T follicular helper cell (primary cell): ENCODE data around the gene RBKS.
"Not testable (repeated sequence)": the region's sequence is repeated elsewhere in the genome, so short reads cannot be mapped to it uniquely, and the experiment has no call there.

ENCODE experiments used
- DNase-seq: peaks from one replicate; pipeline ENCODE4 v3.0.0-alpha.2; 2020; ENCODE audit warnings: low read depth

Gene RBKS

GRCh38 chr2:27798948-27799645 lies 91.1 kb downstream of the RBKS start:
- no peak for DNase-seq

DNA sequence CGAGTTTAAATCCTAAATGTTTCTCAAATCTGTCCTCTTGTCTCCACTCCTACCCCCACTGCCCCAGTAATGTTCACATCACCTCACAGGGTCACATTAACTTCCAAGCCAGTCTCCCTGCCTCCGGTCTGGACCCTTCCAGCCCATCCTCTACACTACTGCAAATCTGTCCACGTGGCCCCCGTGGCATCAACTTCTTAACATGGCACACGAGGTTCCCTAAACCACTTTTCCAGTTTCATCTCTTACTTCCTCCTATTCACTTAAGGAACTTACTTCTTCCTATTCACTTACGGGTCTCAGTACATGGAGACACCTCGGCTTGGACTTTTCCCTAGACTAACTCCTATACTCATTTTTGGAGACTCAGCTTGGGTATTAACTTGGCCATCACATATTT lies 91.7 kb downstream of the RBKS start:
- no peak for DNase-seq

GRCh38 chr2:27797841-27798240 lies 92.3 kb downstream of the RBKS start:
- DNase-seq: no peak

- DNase-seq: no peak
Observed at GRCh38 chr2:27796791-27797765, 93.1 kb downstream of the RBKS start.

- DNase-seq: no peak
Observed at GRCh38 chr2:27795868-27796277, 94.3 kb downstream of the RBKS start.

- no peak for DNase-seq
Observed at GRCh38 chr2:27795093-27795834, 94.9 kb downstream of the RBKS start.

- no peak for DNase-seq
Observed at GRCh38 chr2:27792759-27793158, 97.4 kb downstream of the RBKS start.

- DNase-seq: no peak
Observed at GRCh38 chr2:27790796-27791195, 99.4 kb downstream of the RBKS start.

- no peak for DNase-seq
Observed at GRCh38 chr2:27782701-27783100, 107.5 kb downstream of the RBKS start.

GRCh38 chr2:27781496-27781895 lies 108.7 kb downstream of the RBKS start:
- no peak for DNase-seq

DNA sequence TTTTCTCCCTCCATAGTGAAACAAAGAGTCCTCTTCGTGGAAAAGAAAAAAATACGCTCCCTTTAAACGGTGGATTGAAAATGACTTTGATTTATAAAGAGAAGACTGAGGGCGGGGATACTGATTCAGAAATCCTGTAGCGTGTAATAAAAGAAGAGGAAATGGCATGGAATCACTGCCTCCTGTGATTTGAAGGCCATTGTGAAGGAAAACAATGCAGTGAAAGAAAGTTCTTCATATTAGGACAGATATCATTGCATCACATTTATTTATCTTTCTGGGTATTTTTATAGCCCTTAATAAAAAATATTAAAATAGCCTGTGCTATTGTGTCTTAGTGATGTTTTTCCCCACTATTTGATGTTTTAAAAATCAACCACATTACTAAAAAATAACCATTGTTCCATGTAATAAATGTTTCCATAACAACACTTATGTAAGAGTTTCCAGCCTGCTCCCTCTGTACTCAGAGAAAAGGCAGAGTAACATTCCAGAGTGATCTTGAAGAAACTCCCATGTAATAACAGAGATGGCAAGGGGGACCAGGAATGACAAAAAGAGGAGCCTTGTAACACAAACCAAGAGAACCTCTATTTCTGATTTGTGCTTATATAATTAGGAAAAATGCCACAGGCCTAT lies 110.7 kb downstream of the RBKS start:
- no peak for DNase-seq

- DNase-seq: no peak
Observed at GRCh38 chr2:27776696-27777095, 113.5 kb downstream of the RBKS start.

DNA sequence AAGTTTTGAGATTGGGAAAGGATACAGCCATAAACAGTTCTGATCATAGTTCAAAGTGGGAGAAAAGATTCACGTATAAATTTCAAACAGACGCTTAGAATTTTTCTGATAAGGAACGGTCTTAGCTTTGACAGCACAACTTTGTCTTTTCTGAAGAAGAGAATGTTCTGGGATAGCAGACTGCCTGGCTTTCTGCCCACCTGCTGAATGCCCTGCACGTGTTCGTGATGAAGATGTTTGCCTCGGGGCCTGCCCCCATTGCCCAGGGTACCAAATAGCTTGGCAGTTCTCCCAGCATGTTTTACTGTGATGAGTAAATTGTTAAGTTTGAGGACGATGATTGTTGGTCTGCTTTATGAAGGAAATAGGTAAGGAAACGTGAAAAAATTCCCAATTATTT lies 114.1 kb downstream of the RBKS start:
- DNase-seq: no peak

- DNase-seq: no peak
Observed at GRCh38 chr2:27773959-27774358, 116.2 kb downstream of the RBKS start.

DNA sequence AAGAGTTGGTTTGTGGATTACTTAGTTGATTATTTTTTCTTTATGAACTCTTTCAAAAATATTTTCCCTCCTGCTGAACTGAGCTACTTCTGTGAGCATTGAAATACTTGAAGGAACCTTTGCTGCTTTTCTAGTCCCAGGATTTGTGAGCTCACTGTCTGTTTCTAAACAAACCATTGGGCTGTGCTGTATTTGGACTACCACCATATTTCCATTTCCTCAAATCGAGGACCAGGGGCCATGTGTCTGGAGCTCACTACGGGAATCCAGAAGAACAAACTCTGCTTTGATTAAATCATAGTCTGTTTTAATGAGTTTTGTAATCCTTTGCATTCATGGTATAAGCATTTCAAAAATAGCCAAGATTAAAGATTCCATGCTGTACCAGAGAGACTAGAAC lies 117.4 kb downstream of the RBKS start:
- DNase-seq: no peak

DNA sequence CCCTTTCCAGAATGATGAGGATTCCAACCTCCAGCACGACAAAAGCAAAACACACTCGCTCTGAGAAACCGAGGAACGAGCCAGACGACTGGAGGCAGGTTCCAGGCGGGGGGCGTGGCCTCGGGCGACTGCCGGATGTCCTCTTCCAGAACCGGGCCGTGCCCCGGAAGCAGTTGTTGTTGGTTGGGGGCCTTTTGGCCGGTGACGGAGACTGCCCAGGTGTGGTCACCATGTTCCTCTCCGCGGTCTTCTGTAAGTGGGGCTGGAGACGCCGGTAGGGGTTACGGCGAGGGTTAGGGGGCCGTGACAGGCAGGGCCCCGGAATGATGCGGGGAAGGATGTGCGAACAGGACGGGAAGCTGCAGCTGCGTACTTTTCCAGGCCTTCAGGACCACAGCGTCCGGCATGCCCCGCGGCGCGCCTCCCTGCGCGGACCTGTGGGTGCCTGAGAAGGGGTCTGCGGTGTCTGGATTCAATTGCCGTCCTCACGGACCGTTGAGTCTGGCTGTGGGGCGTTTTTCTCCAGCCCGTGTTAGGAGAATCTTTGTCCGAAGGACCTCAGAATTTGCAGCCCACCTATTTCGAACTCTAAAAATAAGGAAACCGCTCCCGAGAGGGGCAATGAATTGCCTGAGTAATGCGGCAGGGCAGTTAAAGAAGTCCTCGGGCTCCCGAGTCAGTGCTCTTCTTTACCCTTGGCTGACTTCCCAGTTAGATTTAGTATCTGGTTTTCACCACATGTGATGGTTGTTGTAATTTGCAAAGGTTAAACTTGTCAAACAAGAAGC lies 118.4 kb downstream of the RBKS start, which contains the start of gene MRPL33:
Gene MRPL33 (plus strand): TSS at position 172 of the 788 bp plus-strand sequence. CDS start 59 bp downstream, at position 231.
- peak; percentile 87 for DNase-seq

DNA sequence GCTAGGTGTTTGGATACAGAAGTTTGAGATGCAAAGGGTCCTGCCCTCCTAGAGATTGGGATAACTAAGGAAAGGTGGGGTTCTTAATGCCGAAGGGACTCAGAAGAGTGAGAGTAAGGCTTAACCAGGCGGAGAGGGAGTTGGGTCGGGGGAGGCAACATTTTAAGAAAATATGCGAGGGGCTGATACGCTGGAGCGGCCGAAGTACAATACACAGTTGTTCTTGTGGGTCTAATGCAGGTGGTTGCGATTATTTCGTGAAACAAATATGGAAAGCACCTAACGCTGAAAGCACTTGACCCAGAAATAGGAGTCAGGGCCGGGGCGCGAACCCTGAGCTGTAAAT lies 119.0 kb downstream of the RBKS start:
- DNase-seq: no peak

- DNase-seq: no peak
Observed at GRCh38 chr2:27766287-27766661, 123.9 kb downstream of the RBKS start.

DNA sequence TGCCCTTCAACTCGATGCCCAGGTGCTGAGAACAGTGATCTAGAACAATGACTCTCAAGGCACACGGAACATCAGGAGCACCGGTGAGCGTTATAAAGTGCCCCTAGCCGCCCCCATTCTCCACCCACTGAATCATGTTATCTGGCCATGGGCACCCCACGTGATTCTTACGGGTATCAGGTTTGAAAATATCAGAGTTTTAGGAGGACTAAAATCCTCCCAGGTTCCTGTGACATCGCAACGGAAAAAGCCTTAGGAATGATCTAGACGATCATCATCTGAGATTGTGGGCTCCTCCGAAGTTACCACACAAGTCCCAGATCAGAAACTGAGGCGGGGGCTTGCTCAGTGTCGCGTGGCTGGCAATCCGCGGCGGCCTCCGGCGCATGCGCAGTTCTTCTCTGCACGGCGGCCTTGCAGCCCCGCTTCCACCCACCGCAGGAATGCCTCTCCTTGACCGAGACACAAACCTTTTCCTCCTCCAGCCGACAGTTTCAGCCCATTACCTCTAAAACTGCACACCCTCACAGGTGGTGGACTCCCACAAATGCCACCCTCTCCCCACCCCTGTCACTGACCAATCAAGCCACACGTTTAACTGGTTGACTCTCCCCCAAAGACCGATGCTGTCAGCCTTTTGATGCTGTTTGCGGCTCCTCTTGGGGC lies 124.4 kb downstream of the RBKS start:
- peak; percentile 27 for DNase-seq

- not testable (repeated sequence) for DNase-seq
Observed at GRCh38 chr2:27764526-27764925, 125.7 kb downstream of the RBKS start.

DNA sequence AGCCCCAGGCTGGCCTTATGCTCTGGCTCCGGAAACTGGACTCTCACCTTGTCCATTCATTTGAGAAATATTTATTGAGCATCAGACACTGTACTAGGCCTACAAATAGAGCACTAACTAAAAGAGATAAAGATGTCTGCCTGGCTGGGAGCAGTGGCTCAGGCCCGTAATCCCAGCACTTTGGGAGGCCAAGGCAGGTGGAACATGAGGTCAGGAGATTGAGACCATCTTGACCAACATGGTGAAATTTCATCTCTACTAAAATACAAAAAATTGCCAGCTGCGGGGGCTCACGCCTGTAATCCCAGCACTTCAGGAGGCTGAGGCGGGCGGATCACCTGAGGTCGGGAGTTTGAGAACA lies 126.3 kb downstream of the RBKS start:
- DNase-seq: no peak
